Caco-2 (cell line): Measurements from ENCODE around the gene TLR1. TPM values are rescaled to one million over a fixed set of nuclear protein-coding genes. Genes with fewer than 3 reads are reported as not detected.

Source experiments
- BruUV-seq: library from RNA; stranded (reverse); fragments of 400-500 nt; replicated peaks from 2 replicates; lab custom pipeline; 2021; lab: Mats Ljungman, UMichigan
- CTCF ChIA-PET: fragments of 300-600 bp; sonication (Branson Sonifier 250); formaldehyde crosslinking; loops from one replicate; lab custom pipeline; 2022; ENCODE audit warnings: antibody characterized with exemption; lab: Charles Lee
- POLR2A ChIA-PET: fragments of 300-600 bp; sonication (Branson Sonifier 250); formaldehyde crosslinking; loops from one replicate; lab custom pipeline; 2022; ENCODE audit warnings: antibody characterized with exemption; lab: Charles Lee
- DNase-seq, 2 experiments: peaks; one replicate each; pipeline versions ENCODE4 v3.0.0 to v3.0.0-alpha.2; 2020 to 2022
- H3K27me3 ChIP-seq: replicated peaks from 2 replicates; pipeline ENCODE4 v1.6.0; 2011; ENCODE audit warnings: low read length; ENCODE audit not compliant: control insufficient read depth, insufficient read depth
- H3K36me3 ChIP-seq: 2 replicates; pipeline ENCODE4 v1.5.1; 2011; ENCODE audit warnings: low read length; ENCODE audit not compliant: control insufficient read depth, insufficient read depth
- H3K4me1 ChIP-seq: fragments of 250-450 bp; sonication (Bioruptor Pico); 2 replicates; pipeline ENCODE4 v1.5.1; 2020; ENCODE audit warnings: mild to moderate bottlenecking
- H3K4me3 ChIP-seq: 2 replicates; pipeline ENCODE4 v1.5.1; 2011; ENCODE audit warnings: low read depth, mild to moderate bottlenecking, control low read depth, low read length
- H3K9me3 ChIP-seq: fragments of 250-450 bp; sonication (Bioruptor Pico); 2 replicates; pipeline ENCODE4 v1.5.1; 2020; ENCODE audit warnings: mild to moderate bottlenecking, moderate library complexity
- H3K27ac Mint-ChIP-seq: one replicate; pipeline ENCODE4 v1.8.0; 2022; ENCODE audit warnings: mixed read lengths; ENCODE audit not compliant: unreplicated experiment
- H3K27me3 Mint-ChIP-seq: one replicate; pipeline ENCODE4 v1.8.0; 2022; ENCODE audit warnings: mixed read lengths; ENCODE audit not compliant: insufficient read depth, unreplicated experiment
- H3K36me3 Mint-ChIP-seq: one replicate; pipeline ENCODE4 v1.8.0; 2022; ENCODE audit warnings: mild to moderate bottlenecking, mixed read lengths; ENCODE audit not compliant: insufficient read depth, unreplicated experiment
- H3K4me1 Mint-ChIP-seq: one replicate; pipeline ENCODE4 v1.8.0; 2022; ENCODE audit warnings: low read depth, mixed read lengths; ENCODE audit not compliant: unreplicated experiment
- H3K4me3 Mint-ChIP-seq: one replicate; pipeline ENCODE4 v1.8.0; 2022; ENCODE audit warnings: mild to moderate bottlenecking, moderate library complexity, mixed read lengths; ENCODE audit not compliant: unreplicated experiment
- H3K9me3 Mint-ChIP-seq: one replicate; pipeline ENCODE4 v1.8.0; 2022; ENCODE audit warnings: mixed read lengths; ENCODE audit not compliant: unreplicated experiment
- intact Hi-C: fragments of 100-400 bp; cut with micrococcal nuclease; formaldehyde crosslinking; loops from one replicate; pipeline ENCODE4 v1.10.0; 2022; ENCODE audit not compliant: unreplicated experiment
- total RNA-seq: library from RNA; stranded (reverse); gene quantifications from 2 replicates; pipeline ENCODE4 v1.2.3, GENCODE V29; 2022
- TF ChIP-seq, protein P1 (sequence below), 2 experiments: fragments of 200-600 bp in 1 of 2; IDR thresholded peaks; 1 replicate in 1 of 2; 2 replicates in 1 of 2; pipeline versions ENCODE4 v1.5.1 to v1.8.0; 2011 to 2022; ENCODE audit warnings: antibody characterized with exemption in 1 of 2, control low read depth in 1 of 2, inconsistent platforms in 1 of 2, low read depth in 1 of 2, low read length in 1 of 2, mild to moderate bottlenecking in 1 of 2, moderate library complexity in 1 of 2; ENCODE audit not compliant: insufficient read depth in 1 of 2, severe bottlenecking in 1 of 2, unreplicated experiment in 1 of 2

TLR1 gene
- total RNA-seq, 1 experiment from 2014 or later = not detected

DNA sequence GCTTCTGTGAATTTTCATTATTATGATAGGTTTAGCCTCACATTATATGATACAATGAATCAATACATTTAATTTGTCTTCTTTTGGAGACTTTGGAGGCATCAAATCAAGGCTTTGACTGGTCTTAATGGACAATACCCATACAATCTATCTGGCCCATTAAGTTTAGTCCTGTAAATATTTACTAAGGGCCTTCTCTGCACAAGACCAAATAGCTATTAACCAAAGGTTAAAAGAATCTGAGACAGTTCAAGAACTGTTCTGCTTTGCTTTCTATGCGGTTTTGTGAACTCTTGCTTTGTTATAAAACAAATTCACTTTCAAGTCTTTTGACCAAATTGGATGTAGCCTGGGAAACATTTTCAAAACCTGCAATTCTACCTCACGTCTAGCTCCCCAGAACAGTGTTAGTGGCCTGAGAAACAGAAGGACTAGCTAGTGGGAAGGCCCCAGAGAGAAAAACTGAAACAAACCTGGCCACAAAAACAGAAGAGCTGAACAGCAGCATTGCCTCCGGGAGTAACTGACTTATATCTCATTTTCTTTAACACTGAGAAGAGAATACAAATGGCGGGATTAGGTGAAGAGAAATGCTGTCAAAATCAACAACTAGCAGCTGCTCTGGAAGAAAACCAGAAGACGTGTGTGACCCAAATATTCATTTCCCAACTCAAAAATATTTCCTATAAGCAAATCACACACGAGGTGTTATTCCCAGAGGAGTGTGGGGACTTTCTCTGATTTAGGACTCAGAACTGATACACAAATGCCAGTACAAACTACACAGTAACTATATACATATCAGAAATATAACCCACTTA is 548 bp downstream of the TLR1 start:
- H3K9me3 ChIP-seq = peaks cover 8% of the 10 kb centered on the region
- Mint-ChIP-seq H3K36me3 (no peaks in the 10 kb centered on the region), H3K9me3 (peaks cover 14% of the 10 kb centered on the region), H3K27ac (no peak overlapping the region), H3K27me3 (no peaks in the 10 kb centered on the region), H3K4me1 (no peaks in the 10 kb centered on the region), H3K4me3 (no peak overlapping the region)
- no peaks in the 10 kb centered on the region for H3K27me3 ChIP-seq
- ChIA-PET CTCF (interaction anchor here (1.4 to 1.5 kb wide), 3 partner anchors 21 to 45 kb away, joined by 3 to 9 read pairs (median 7); partner anchors contain the start of gene TLR10), POLR2A (no interaction called here)
- intact Hi-C loops = loop anchor here (5.0 kb wide), 1 partner anchor 47 kb away; no protein-coding TSS in a partner anchor
- DNase-seq = no peak
- H3K4me3 ChIP-seq = no peak overlapping the region
- TF ChIP-seq, protein P1, sequence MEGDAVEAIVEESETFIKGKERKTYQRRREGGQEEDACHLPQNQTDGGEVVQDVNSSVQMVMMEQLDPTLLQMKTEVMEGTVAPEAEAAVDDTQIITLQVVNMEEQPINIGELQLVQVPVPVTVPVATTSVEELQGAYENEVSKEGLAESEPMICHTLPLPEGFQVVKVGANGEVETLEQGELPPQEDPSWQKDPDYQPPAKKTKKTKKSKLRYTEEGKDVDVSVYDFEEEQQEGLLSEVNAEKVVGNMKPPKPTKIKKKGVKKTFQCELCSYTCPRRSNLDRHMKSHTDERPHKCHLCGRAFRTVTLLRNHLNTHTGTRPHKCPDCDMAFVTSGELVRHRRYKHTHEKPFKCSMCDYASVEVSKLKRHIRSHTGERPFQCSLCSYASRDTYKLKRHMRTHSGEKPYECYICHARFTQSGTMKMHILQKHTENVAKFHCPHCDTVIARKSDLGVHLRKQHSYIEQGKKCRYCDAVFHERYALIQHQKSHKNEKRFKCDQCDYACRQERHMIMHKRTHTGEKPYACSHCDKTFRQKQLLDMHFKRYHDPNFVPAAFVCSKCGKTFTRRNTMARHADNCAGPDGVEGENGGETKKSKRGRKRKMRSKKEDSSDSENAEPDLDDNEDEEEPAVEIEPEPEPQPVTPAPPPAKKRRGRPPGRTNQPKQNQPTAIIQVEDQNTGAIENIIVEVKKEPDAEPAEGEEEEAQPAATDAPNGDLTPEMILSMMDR (IDR thresholded peaks at IDR 0.05; ENCODE audit: insufficient read depth in 1 of 2, low read depth in 1 of 2, low read length in 1 of 2, severe bottlenecking in 1 of 2, unreplicated experiment in 1 of 2) = no peak
- BruUV-seq = no TSS peak
- H3K36me3 ChIP-seq = no peaks in the 10 kb centered on the region
- H3K4me1 ChIP-seq = no peaks in the 10 kb centered on the region

DNA sequence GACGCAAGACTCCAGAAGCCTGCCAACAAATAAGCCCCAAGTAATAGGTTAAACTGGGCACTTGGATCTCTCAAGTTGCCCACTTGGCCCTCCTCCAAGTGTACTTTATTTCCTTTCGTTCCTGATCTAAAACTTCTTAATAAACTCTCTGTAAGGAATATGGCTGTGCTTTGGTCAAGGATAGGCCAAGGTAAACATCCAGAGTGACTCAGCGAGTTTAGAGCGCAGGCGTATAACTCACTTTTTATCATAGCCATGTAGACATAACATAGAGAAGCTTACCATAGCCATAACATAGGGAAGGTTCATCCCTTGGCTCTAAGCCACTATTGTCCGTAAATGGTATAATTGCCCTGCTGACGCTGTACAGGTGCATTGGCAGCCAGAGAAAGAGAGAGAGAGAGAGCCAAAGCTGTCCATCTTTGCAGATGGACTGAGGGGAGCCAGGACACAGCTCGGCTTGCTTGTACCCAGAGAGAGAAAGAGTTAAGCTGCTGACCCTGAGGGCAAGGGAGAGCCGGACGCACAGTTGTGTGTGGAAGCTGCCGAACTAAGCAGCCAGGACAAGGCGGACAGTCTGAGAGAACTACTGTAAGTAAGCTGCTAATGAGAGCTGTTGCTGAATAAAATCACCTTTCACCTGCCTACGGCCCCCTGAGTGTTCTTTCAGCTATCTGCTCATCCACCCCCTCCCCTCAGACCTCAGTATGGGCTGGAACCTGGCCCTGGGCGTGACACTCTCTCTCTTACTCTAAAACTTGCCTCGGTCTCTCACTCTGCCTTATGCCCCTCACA is 1.8 kb downstream of the TLR1 start:
- no peaks in the 10 kb centered on the region for H3K4me1 Mint-ChIP-seq
- no peaks in the 10 kb centered on the region for H3K4me1 ChIP-seq
- no peaks in the 10 kb centered on the region for H3K36me3 ChIP-seq
- ChIA-PET POLR2A (no interaction called here), CTCF (interaction anchor here (1.4 to 1.5 kb wide), 2 partner anchors 20 to 41 kb away, joined by 3 to 7 read pairs; partner anchors contain the start of gene TLR10)
- H3K36me3 Mint-ChIP-seq = no peaks in the 10 kb centered on the region
- no peak for DNase-seq
- TF ChIP-seq, protein P1 (IDR thresholded peaks at IDR 0.05; ENCODE audit: insufficient read depth in 1 of 2, low read depth in 1 of 2, low read length in 1 of 2, severe bottlenecking in 1 of 2, unreplicated experiment in 1 of 2) = no peak
- no peak overlapping the region for H3K27ac Mint-ChIP-seq
- intact Hi-C loops = loop anchor here (5.0 kb wide), 1 partner anchor 45 kb away; no protein-coding TSS in a partner anchor
- H3K4me3 Mint-ChIP-seq = no peak overlapping the region
- no TSS peak for BruUV-seq
- no peaks in the 10 kb centered on the region for H3K27me3 ChIP-seq
- H3K9me3 Mint-ChIP-seq = peaks cover 14% of the 10 kb centered on the region
- H3K27me3 Mint-ChIP-seq = no peaks in the 10 kb centered on the region
- peaks cover 8% of the 10 kb centered on the region for H3K9me3 ChIP-seq
- no peak overlapping the region for H3K4me3 ChIP-seq

DNA sequence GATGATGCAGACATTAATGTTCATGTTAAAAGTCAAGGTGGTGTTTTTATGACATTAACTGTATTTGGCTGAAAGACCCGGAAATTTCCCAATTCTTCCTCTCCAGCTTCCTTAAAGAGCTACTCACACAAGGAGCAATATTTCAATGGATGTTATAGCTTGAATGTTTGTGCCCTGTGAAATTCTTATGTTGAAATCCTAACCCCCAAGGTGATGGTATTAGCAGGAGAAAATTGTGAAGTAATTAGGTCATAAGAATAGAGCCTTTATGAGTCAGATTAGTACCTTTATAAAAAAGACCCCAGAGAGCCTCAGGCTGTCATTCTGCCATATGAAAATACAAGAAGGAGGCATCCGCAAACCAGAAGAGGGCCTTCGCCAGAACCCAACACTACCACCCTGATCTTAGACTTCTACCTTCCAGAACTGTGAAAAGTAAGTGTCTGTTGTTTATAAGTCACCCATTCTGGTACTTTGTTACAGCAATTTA is 3.6 kb downstream of the TLR1 start:
- H3K4me1 ChIP-seq = no peaks in the 10 kb centered on the region
- H3K4me3 ChIP-seq = no peak overlapping the region
- no peaks in the 10 kb centered on the region for H3K27me3 ChIP-seq
- no peak for DNase-seq
- Mint-ChIP-seq H3K36me3 (no peaks in the 10 kb centered on the region), H3K27ac (no peak overlapping the region), H3K4me1 (no peaks in the 10 kb centered on the region), H3K9me3 (peaks cover 14% of the 10 kb centered on the region), H3K27me3 (no peaks in the 10 kb centered on the region), H3K4me3 (no peak overlapping the region)
- TF ChIP-seq, protein P1 (IDR thresholded peaks at IDR 0.05; ENCODE audit: insufficient read depth in 1 of 2, low read depth in 1 of 2, low read length in 1 of 2, severe bottlenecking in 1 of 2, unreplicated experiment in 1 of 2) = no peak
- ChIA-PET POLR2A (no interaction called here), CTCF (no interaction called here)
- intact Hi-C loops = loop anchor here (5.0 kb wide), 1 partner anchor 44 kb away; no protein-coding TSS in a partner anchor
- peaks cover 8% of the 10 kb centered on the region for H3K9me3 ChIP-seq
- no peaks in the 10 kb centered on the region for H3K36me3 ChIP-seq
- no TSS peak for BruUV-seq
